ENCODE data around the gene LRRC4C.

DNA sequence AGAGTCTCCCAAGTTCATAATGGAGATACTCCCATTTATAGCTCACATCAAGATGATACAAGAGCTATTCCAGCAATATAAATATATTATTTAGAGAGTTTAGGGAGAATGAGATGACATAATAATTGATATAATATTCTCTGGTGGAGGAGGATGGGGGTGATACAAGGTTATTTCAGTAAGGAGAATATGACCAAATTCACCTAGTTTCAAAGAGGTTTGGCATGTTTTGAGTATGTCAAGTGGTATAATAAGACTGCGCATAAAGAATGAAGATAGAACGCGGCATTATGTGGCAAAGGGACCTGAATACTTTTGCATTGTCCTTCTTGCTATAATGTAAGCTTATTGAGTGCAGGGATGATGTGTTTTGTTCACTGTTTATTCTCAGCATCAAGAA lies 1283.5 kb downstream of the LRRC4C start:
- TF ChIP-seq, protein P1, sequence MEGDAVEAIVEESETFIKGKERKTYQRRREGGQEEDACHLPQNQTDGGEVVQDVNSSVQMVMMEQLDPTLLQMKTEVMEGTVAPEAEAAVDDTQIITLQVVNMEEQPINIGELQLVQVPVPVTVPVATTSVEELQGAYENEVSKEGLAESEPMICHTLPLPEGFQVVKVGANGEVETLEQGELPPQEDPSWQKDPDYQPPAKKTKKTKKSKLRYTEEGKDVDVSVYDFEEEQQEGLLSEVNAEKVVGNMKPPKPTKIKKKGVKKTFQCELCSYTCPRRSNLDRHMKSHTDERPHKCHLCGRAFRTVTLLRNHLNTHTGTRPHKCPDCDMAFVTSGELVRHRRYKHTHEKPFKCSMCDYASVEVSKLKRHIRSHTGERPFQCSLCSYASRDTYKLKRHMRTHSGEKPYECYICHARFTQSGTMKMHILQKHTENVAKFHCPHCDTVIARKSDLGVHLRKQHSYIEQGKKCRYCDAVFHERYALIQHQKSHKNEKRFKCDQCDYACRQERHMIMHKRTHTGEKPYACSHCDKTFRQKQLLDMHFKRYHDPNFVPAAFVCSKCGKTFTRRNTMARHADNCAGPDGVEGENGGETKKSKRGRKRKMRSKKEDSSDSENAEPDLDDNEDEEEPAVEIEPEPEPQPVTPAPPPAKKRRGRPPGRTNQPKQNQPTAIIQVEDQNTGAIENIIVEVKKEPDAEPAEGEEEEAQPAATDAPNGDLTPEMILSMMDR (conservative IDR thresholded peaks at IDR 0.05 in 1 of 2, IDR thresholded peaks at IDR 0.05 in 1 of 2; ENCODE audit: low read depth in 1 of 2, low read length in 2 of 2) = no peak
- TF ChIP-seq EZH2 (IDR thresholded peaks at IDR 0.05; ENCODE audit: low read length, missing control alignments) = no peak

Measured in fibroblast of lung (primary cell).